PC-3 (cell line): ENCODE data around the gene REPS2. TPM values are rescaled to one million over a fixed set of nuclear protein-coding genes. Genes with fewer than 3 reads are reported as not detected.

Experiments used
- ATAC-seq: fragments of 200-7000 bp; cut with Tn5 transposase; 2 replicates; pipeline ENCODE4 v1.9.1; 2020; ENCODE audit warnings: mild to moderate bottlenecking, moderate library complexity
- BruUV-seq: library from RNA; stranded (reverse); fragments of 400-500 nt; replicated peaks from 2 replicates; lab custom pipeline; 2021; lab: Mats Ljungman, UMichigan
- CTCF ChIA-PET: fragments of 300-600 bp; sonication (Branson Sonifier 250); formaldehyde crosslinking; loops from one replicate; lab custom pipeline; 2022; ENCODE audit warnings: antibody characterized with exemption; lab: Charles Lee
- POLR2A ChIA-PET: fragments of 300-600 bp; sonication (Branson Sonifier 250); formaldehyde crosslinking; loops from one replicate; lab custom pipeline; 2022; ENCODE audit warnings: antibody characterized with exemption; ENCODE audit not compliant: unreplicated experiment; lab: Charles Lee
- DNase-seq: peaks from one replicate; pipeline ENCODE4 v3.0.0-alpha.2; 2015
- H2AFZ ChIP-seq: fragments of 300-600 bp; sonication (generic); 2 replicates; pipeline ENCODE4 v1.6.0; 2016; ENCODE audit warnings: antibody characterized with exemption, low read length
- H3F3A ChIP-seq: fragments of 300-600 bp; sonication (generic); one replicate; pipeline ENCODE4 v1.6.0; 2017; ENCODE audit warnings: antibody characterized with exemption, low read length, control low read depth, mild to moderate bottlenecking; ENCODE audit not compliant: unreplicated experiment
- H3K27ac ChIP-seq: fragments of 300-600 bp; sonication (generic); 2 replicates; pipeline ENCODE4 v1.5.1; 2016; ENCODE audit warnings: mild to moderate bottlenecking, low read length
- H3K27me3 ChIP-seq: fragments of 300-600 bp; sonication (generic); 2 replicates; pipeline ENCODE4 v1.6.1; 2016; ENCODE audit warnings: low read length, mixed read lengths
- H3K36me3 ChIP-seq: fragments of 300-600 bp; sonication (generic); 2 replicates; pipeline ENCODE4 v1.6.1; 2016; ENCODE audit warnings: low read depth, mixed run types, low read length, mixed read lengths
- H3K4me1 ChIP-seq: fragments of 300-600 bp; sonication (generic); 2 replicates; pipeline ENCODE4 v1.5.1; 2016; ENCODE audit warnings: low read length; ENCODE audit not compliant: insufficient read depth
- H3K4me2 ChIP-seq: fragments of 300-600 bp; sonication (generic); 2 replicates; pipeline ENCODE4 v1.6.0; 2016; ENCODE audit warnings: low read length
- H3K4me3 ChIP-seq: fragments of 300-600 bp; sonication (generic); 2 replicates; pipeline ENCODE4 v1.5.1; 2016; ENCODE audit warnings: mild to moderate bottlenecking, low read length, mixed read lengths
- H3K79me2 ChIP-seq: fragments of 300-600 bp; sonication (generic); 2 replicates; pipeline ENCODE4 v1.6.1; 2017; ENCODE audit warnings: low read length, mixed read lengths
- H3K9ac ChIP-seq: fragments of 300-600 bp; sonication (generic); 2 replicates; pipeline ENCODE4 v1.6.0; 2016; ENCODE audit warnings: mild to moderate bottlenecking, low read length
- H3K9me2 ChIP-seq: fragments of 300-600 bp; sonication (generic); replicated peaks from 2 replicates; pipeline ENCODE4 v1.6.1; 2016; ENCODE audit warnings: mixed run types, low read length, mixed read lengths
- H3K9me3 ChIP-seq: fragments of 300-600 bp; sonication (generic); 2 replicates; pipeline ENCODE4 v1.6.1; 2016; ENCODE audit warnings: low read length, mixed read lengths
- H4K20me1 ChIP-seq: fragments of 300-600 bp; sonication (generic); 2 replicates; pipeline ENCODE4 v1.6.1; 2016; ENCODE audit warnings: low read length, mixed read lengths
- EZH2 ChIP-seq: fragments of 300-600 bp; sonication (generic); IDR thresholded peaks from one replicate; pipeline ENCODE4 v1.6.1; 2017; ENCODE audit warnings: antibody characterized with exemption, mild to moderate bottlenecking, low read length; ENCODE audit not compliant: unreplicated experiment
- EZH2phosphoT487 ChIP-seq: fragments of 300-600 bp; sonication (generic); IDR thresholded peaks from 2 replicates; pipeline ENCODE4 v1.6.1; 2018; ENCODE audit warnings: mild to moderate bottlenecking, antibody characterized with exemption, low read length, borderline replicate concordance
- intact Hi-C: fragments of 100-400 bp; cut with micrococcal nuclease; formaldehyde crosslinking; loops from 2 replicates; pipeline ENCODE4 v1.9.0; 2023
- total RNA-seq: library from RNA; depleted of rRNA; stranded (reverse); fragments of >200 nt; gene quantifications from 2 replicates; pipeline ENCODE4 v1.2.3, GENCODE V29; 2014
- TF ChIP-seq, protein P1 (sequence below): fragments of 300-600 bp; sonication (generic); conservative IDR thresholded peaks from 2 replicates; pipeline ENCODE4 v1.5.1; 2017; ENCODE audit warnings: antibody characterized with exemption, low read depth, mild to moderate bottlenecking, low read length

Gene REPS2
- total RNA-seq, 1 experiment from 2014 or later, result 6.3 TPM

DNA sequence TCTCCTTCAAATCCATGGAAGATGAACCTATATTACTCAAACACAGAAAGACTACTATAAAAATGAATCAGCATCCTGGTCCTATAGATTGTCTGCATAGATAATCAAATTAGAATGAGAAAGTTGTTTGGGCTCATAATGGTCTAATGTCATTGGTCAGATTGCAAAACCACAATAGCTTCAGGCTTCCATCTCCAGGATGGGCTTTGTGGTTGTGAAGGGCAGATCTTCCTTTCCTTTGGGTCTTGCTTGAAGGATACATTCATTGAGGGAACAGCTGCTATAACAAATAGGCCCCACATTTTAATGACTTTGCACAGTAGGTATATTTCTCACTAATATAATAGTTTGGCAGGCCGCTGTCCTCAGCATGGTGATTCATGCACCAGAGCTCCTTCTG lies 94.3 kb downstream of the REPS2 start:
- Histone ChIP-seq H3F3A (no peaks in the 10 kb centered on the region), H3K27me3 (no peaks in the 10 kb centered on the region), H3K9ac (no peak overlapping the region), H3K27ac (peak overlapping the region; percentile 47), H2AFZ (no peak overlapping the region), H3K9me2 (no peaks in the 10 kb centered on the region), H3K4me2 (peak overlapping the region; percentile 50; the same call in 1 of the 2 replicates), H3K4me1 (peaks cover 21% of the 10 kb centered on the region), H3K79me2 (no peaks in the 10 kb centered on the region), H3K36me3 (no peaks in the 10 kb centered on the region), H3K4me3 (no peak overlapping the region), H4K20me1 (no peaks in the 10 kb centered on the region), H3K9me3 (no peaks in the 10 kb centered on the region)
- DNase-seq (peak; percentile 60), ATAC-seq (peak; percentile 31; the same call in 1 of the 2 replicates)
- POLR2A ChIA-PET, result interaction anchor here (0.6 kb wide), 1 partner anchor 166 kb away, joined by 5 read pairs; no protein-coding TSS in a partner anchor
- TF ChIP-seq, protein P1, sequence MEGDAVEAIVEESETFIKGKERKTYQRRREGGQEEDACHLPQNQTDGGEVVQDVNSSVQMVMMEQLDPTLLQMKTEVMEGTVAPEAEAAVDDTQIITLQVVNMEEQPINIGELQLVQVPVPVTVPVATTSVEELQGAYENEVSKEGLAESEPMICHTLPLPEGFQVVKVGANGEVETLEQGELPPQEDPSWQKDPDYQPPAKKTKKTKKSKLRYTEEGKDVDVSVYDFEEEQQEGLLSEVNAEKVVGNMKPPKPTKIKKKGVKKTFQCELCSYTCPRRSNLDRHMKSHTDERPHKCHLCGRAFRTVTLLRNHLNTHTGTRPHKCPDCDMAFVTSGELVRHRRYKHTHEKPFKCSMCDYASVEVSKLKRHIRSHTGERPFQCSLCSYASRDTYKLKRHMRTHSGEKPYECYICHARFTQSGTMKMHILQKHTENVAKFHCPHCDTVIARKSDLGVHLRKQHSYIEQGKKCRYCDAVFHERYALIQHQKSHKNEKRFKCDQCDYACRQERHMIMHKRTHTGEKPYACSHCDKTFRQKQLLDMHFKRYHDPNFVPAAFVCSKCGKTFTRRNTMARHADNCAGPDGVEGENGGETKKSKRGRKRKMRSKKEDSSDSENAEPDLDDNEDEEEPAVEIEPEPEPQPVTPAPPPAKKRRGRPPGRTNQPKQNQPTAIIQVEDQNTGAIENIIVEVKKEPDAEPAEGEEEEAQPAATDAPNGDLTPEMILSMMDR, result no peak
- no peak for TF ChIP-seq EZH2phosphoT487
- no peak for TF ChIP-seq EZH2
- intact Hi-C loops, result loop anchor here (5.0 kb wide), 1 partner anchor 88 kb away; no protein-coding TSS in a partner anchor
- BruUV-seq, result no TSS peak
- CTCF ChIA-PET, result interaction anchor here (0.6 to 1.4 kb wide), 2 partner anchors 155 to 158 kb away, joined by 4 to 9 read pairs; no protein-coding TSS in a partner anchor

GRCh38 chrX:17042037-17042436 lies 95.6 kb downstream of the REPS2 start:
- CTCF ChIA-PET, result no interaction called here
- Histone ChIP-seq H3K4me3 (no peak overlapping the region), H3K4me1 (peaks cover 21% of the 10 kb centered on the region), H3F3A (no peaks in the 10 kb centered on the region), H3K9ac (no peak overlapping the region), H3K27ac (no peak overlapping the region), H3K36me3 (no peaks in the 10 kb centered on the region), H3K79me2 (no peaks in the 10 kb centered on the region), H4K20me1 (no peaks in the 10 kb centered on the region), H3K27me3 (no peaks in the 10 kb centered on the region), H3K9me3 (no peaks in the 10 kb centered on the region), H3K4me2 (no peak overlapping the region), H3K9me2 (no peaks in the 10 kb centered on the region), H2AFZ (no peak overlapping the region)
- BruUV-seq, result no TSS peak
- TF ChIP-seq EZH2phosphoT487 (no peak), EZH2 (no peak)
- TF ChIP-seq, protein P1, result no peak
- intact Hi-C loops, result loop anchor here (5.0 kb wide), 1 partner anchor 90 kb away; no protein-coding TSS in a partner anchor
- no peak for DNase-seq
- no peak for ATAC-seq
- POLR2A ChIA-PET, result no interaction called here

GRCh38 chrX:17046478-17047097 lies 100.1 kb downstream of the REPS2 start:
- Histone ChIP-seq H3K9me2 (no peaks in the 10 kb centered on the region), H2AFZ (no peak overlapping the region), H4K20me1 (no peaks in the 10 kb centered on the region), H3K36me3 (no peaks in the 10 kb centered on the region), H3K27ac (no peak overlapping the region), H3K27me3 (no peaks in the 10 kb centered on the region), H3K4me2 (no peak overlapping the region), H3K9ac (no peak overlapping the region), H3K9me3 (no peaks in the 10 kb centered on the region), H3K4me3 (no peak overlapping the region), H3K79me2 (no peaks in the 10 kb centered on the region), H3K4me1 (no peaks in the 10 kb centered on the region), H3F3A (no peaks in the 10 kb centered on the region)
- CTCF ChIA-PET, result interaction anchor here (0.6 to 1.5 kb wide), 11 partner anchors 10 to 205 kb away, joined by 3 to 51 read pairs (median 4); partner anchors contain the start of gene REPS2
- POLR2A ChIA-PET, result interaction anchor here (0.6 kb wide), 1 partner anchor 32 kb away, joined by 7 read pairs; no protein-coding TSS in a partner anchor
- intact Hi-C loops, result loop anchor here (1.0 to 2.0 kb wide), 3 partner anchors 37 to 220 kb away; no protein-coding TSS in a partner anchor
- ATAC-seq (peak; percentile 85), DNase-seq (peak; percentile 77)
- no TSS peak for BruUV-seq
- no peak for TF ChIP-seq EZH2
- TF ChIP-seq, protein P1, result peak; percentile 83
